Mucosa of stomach (tissue), 1 donor: ENCODE data around the gene MGAT5B.

Experiments used
- H3K27me3 ChIP-seq: one replicate; pipeline ENCODE4 v1.7.0; 2013; ENCODE audit warnings: mild to moderate bottlenecking, low read length; ENCODE audit not compliant: control insufficient read depth, insufficient read depth
- H3K36me3 ChIP-seq: one replicate; pipeline ENCODE4 v1.7.0; 2013; ENCODE audit warnings: low read length; ENCODE audit not compliant: control insufficient read depth, insufficient read depth
- H3K4me1 ChIP-seq: one replicate; pipeline ENCODE4 v1.7.0; 2013; ENCODE audit warnings: mild to moderate bottlenecking, low read length; ENCODE audit not compliant: control insufficient read depth, insufficient read depth
- H3K4me3 ChIP-seq: one replicate; pipeline ENCODE4 v1.7.0; 2013; ENCODE audit warnings: low read length
- H3K9ac ChIP-seq: one replicate; pipeline ENCODE4 v1.7.0; 2013; ENCODE audit warnings: mild to moderate bottlenecking, low read length, moderate library complexity
- H3K9me3 ChIP-seq: one replicate; pipeline ENCODE4 v1.7.0; 2013; ENCODE audit warnings: mild to moderate bottlenecking, low read length, moderate library complexity; ENCODE audit not compliant: control insufficient read depth
- donor health status: Pancreatic carcinoma.

MGAT5B gene

DNA sequence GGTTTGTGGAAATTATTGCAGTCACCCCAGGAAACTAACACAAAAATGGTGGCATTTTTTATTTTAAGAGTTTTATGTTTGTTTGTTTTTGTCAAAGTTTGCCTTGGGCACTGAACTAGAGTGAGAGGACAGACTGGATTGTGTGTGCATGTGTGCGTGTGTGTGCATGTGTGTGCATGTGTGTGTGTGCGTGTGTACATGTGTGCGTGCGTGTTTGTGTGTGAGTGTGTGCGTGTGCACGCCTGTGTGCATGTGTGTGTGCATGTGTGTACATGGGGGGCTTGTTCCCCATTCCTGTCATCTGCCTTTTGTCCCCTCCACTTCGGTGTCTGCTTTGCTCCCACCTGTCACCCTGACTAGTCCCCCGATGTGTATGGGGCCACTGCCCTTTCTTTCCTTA, 32.5 kb downstream of the MGAT5B start:
- no peak overlapping the region for H3K4me3 ChIP-seq
- H3K9me3 ChIP-seq, result no peaks in the 10 kb centered on the region
- no peaks in the 10 kb centered on the region for H3K27me3 ChIP-seq
- no peak overlapping the region for H3K9ac ChIP-seq
- H3K4me1 ChIP-seq, result no peaks in the 10 kb centered on the region
- H3K36me3 ChIP-seq, result no peaks in the 10 kb centered on the region

DNA sequence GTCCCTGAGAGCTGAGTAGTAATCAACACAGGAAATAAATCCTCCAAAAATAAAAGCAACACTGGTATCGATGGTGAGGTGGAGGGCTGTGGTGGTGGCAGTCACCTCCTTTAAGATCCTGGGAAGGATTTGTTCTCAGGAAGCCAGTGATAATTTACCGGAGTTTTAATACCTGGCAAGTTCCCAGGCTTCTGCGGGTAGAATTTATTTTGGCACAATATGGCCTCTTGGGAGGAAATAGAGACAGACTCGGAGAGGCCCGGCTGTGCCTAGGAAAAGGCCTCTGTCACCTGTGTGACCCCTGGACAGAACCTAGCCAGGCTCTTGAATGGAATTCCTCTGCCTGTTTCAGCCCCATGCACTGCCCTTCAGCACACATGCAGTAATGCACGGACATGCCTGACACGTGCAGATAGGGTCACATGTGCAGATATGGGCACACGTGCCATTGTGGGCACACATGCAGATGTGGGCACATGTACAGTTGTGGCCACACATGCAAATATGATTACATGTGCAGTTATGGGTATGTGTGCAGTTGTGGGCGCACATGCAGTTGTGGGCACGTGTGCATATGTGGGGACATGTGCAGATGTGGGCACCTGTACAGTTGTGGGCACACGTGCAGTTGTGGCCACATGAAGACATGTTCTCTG, 33.5 kb downstream of the MGAT5B start:
- no peaks in the 10 kb centered on the region for H3K9me3 ChIP-seq
- H3K27me3 ChIP-seq, result no peaks in the 10 kb centered on the region
- no peaks in the 10 kb centered on the region for H3K36me3 ChIP-seq
- no peak overlapping the region for H3K4me3 ChIP-seq
- H3K4me1 ChIP-seq, result no peaks in the 10 kb centered on the region
- no peak overlapping the region for H3K9ac ChIP-seq

- H3K9ac ChIP-seq, result no peak overlapping the region
- no peaks in the 10 kb centered on the region for H3K27me3 ChIP-seq
- no peaks in the 10 kb centered on the region for H3K4me1 ChIP-seq
- no peaks in the 10 kb centered on the region for H3K9me3 ChIP-seq
- no peak overlapping the region for H3K4me3 ChIP-seq
- no peaks in the 10 kb centered on the region for H3K36me3 ChIP-seq
Measured at GRCh38 chr17:76902476-76902875, 34.3 kb downstream of the MGAT5B start.

GRCh38 chr17:76903631-76904030, 35.4 kb downstream of the MGAT5B start:
- Histone ChIP-seq H3K9ac (no peak overlapping the region), H3K4me3 (no peak overlapping the region), H3K9me3 (no peaks in the 10 kb centered on the region), H3K27me3 (no peaks in the 10 kb centered on the region), H3K4me1 (no peaks in the 10 kb centered on the region), H3K36me3 (no peaks in the 10 kb centered on the region)

DNA sequence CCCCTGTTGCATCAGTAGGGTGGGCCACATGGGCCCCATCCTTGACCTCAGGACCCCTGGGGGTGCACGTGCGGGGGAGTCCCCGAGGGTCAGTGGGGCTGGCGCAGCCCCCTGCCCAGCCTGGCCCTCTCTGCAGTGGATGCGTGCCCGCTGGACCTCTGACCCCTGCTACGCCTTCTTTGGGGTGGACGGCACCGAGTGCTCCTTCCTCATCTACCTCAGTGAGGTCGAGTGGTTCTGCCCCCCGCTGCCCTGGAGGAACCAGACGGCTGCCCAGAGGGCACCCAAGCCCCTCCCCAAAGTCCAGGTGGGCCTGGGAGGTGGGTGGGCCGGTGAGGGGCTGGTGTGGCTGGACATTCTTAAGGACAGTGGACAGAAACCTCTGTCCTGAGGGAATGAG, 35.9 kb downstream of the MGAT5B start:
- no peaks in the 10 kb centered on the region for H3K9me3 ChIP-seq
- no peak overlapping the region for H3K4me3 ChIP-seq
- H3K36me3 ChIP-seq, result no peaks in the 10 kb centered on the region
- H3K4me1 ChIP-seq, result no peaks in the 10 kb centered on the region
- no peak overlapping the region for H3K9ac ChIP-seq
- no peaks in the 10 kb centered on the region for H3K27me3 ChIP-seq

DNA sequence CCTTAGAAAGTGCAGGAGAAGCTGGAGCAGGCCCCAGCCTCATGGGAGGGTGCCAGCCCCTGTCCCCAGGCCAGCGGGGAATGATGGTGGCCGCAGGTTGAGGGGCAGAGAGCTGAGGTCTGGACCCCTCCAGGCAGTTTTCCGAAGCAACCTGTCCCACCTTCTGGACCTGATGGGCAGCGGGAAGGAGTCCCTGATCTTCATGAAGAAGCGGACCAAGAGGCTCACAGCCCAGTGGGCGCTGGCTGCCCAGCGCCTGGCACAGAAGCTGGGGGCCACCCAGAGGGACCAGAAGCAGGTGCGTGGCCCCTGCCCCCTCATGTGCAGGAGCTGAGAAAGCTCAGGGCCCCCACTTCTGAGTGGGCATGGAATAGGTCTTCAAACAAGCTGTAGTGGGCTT, 36.8 kb downstream of the MGAT5B start:
- Histone ChIP-seq H3K4me3 (no peak overlapping the region), H3K4me1 (no peaks in the 10 kb centered on the region), H3K9ac (no peak overlapping the region), H3K27me3 (no peaks in the 10 kb centered on the region), H3K36me3 (no peaks in the 10 kb centered on the region), H3K9me3 (no peaks in the 10 kb centered on the region)

DNA sequence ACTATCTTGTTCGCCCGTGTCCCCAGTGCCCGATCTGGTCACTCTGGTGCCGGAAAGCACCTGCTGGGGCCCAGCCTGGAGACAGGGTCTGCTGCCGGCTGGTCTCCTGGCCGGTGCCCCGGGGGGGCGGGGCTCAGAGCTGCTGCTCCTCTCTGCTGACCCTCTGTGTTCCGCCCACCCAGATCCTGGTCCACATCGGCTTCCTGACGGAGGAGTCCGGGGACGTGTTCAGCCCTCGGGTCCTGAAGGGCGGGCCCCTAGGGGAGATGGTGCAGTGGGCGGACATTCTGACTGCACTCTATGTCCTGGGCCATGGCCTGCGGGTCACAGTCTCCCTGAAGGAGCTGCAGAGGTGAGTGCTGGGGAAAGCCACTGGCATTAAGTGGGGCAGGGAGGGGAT, 37.6 kb downstream of the MGAT5B start:
- Histone ChIP-seq H3K36me3 (no peaks in the 10 kb centered on the region), H3K9me3 (no peaks in the 10 kb centered on the region), H3K4me1 (no peaks in the 10 kb centered on the region), H3K27me3 (no peaks in the 10 kb centered on the region), H3K9ac (no peak overlapping the region), H3K4me3 (no peak overlapping the region)

GRCh38 chr17:76906463-76906862, 38.3 kb downstream of the MGAT5B start:
- Histone ChIP-seq H3K4me1 (no peaks in the 10 kb centered on the region), H3K9me3 (no peaks in the 10 kb centered on the region), H3K36me3 (no peaks in the 10 kb centered on the region), H3K4me3 (no peak overlapping the region), H3K27me3 (no peaks in the 10 kb centered on the region), H3K9ac (no peak overlapping the region)

GRCh38 chr17:76907352-76907751, 39.1 kb downstream of the MGAT5B start:
- Histone ChIP-seq H3K4me1 (no peaks in the 10 kb centered on the region), H3K36me3 (no peaks in the 10 kb centered on the region), H3K4me3 (no peak overlapping the region), H3K9ac (no peak overlapping the region), H3K27me3 (no peaks in the 10 kb centered on the region), H3K9me3 (no peaks in the 10 kb centered on the region)

DNA sequence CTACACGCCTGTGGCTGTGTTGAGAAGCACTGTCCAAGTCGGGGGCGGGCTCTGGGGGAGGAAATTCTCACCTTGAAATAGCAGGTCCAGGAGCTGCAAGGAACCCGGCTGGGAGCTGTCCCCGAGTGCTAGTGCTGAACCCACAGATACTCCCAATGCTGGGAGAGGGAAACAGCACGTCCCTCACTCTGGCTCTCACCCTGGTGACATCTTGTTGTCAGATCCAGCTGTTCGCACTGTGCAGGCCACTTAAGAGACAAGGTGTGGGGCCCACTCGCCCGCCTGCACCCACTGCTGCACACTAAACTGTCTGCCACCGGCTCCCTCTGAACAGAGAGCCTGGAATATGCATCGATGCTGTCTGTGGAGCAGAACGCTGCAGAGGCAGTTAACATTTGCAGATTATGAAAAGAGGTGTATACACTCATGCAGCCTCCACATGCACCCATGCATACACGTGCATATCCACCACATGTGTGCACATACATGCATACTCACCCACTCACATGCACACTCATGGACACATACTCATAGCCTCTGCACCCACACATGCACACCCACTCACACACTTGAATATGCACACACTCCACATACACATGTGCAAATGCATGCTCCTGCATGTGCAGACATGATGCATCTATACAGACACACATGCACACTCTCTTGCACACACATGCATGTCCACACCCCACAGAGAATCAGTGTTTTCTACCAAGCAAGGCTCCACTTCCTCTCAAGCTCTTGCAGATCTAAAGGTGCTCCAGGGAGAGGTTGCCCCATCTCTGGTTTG, 42.0 kb downstream of the MGAT5B start:
- Histone ChIP-seq H3K9me3 (no peaks in the 10 kb centered on the region), H3K36me3 (no peaks in the 10 kb centered on the region), H3K9ac (no peak overlapping the region), H3K4me3 (no peak overlapping the region), H3K4me1 (no peaks in the 10 kb centered on the region), H3K27me3 (peaks cover 5% of the 10 kb centered on the region)

GRCh38 chr17:76911299-76912017, 43.3 kb downstream of the MGAT5B start:
- Histone ChIP-seq H3K4me1 (no peaks in the 10 kb centered on the region), H3K36me3 (no peaks in the 10 kb centered on the region), H3K9me3 (no peaks in the 10 kb centered on the region), H3K4me3 (no peak overlapping the region), H3K9ac (no peak overlapping the region), H3K27me3 (peaks cover 5% of the 10 kb centered on the region)

- Histone ChIP-seq H3K27me3 (peaks cover 5% of the 10 kb centered on the region), H3K9me3 (no peaks in the 10 kb centered on the region), H3K4me3 (no peak overlapping the region), H3K4me1 (no peaks in the 10 kb centered on the region), H3K9ac (no peak overlapping the region), H3K36me3 (no peaks in the 10 kb centered on the region)
Measured at GRCh38 chr17:76912421-76913164, 44.4 kb downstream of the MGAT5B start.
